ENCODE data around the gene LRRC8D.

LRRC8D gene

DNA sequence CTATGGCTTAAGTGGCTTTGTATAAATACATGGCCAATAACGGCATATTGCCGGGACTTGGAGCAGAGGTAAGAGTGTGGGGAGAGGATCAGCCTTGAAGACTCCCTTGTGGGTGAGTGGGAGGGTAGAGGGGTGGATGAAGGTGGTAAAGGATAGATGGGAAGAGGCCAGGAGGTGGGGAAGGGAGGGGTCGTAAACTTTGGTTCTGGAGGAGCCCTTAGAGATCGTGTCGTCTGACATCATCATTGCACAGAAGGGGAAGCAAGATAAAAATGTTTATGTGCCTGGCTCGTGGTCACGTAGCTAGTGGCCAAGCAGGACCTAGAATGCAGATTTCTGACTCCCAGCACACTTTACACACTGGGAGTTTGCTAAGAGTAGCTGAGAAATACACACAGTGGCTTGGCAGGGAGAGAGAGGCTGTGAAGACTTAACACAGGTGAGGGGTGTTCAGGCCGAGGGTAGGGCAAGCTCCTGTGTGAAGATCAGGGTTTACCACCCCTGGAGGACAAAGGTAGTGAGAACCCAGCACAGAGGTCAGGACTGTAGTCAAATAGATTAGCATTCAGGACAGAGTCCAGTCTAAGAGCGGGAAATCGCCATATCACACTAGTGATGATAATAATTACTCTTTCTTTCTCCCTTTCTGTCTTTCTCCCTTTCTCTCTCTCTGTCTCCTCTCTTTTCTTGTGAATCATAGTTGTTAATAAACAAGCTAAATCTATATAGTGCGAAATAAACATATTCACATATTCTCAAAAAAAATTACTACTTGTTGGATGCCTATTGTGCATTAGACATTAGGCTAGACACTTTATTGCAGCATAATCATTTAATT lies 75.5 kb downstream of the LRRC8D start:
- no peak for DNase-seq (ENCODE audit: low spot score)

DNA sequence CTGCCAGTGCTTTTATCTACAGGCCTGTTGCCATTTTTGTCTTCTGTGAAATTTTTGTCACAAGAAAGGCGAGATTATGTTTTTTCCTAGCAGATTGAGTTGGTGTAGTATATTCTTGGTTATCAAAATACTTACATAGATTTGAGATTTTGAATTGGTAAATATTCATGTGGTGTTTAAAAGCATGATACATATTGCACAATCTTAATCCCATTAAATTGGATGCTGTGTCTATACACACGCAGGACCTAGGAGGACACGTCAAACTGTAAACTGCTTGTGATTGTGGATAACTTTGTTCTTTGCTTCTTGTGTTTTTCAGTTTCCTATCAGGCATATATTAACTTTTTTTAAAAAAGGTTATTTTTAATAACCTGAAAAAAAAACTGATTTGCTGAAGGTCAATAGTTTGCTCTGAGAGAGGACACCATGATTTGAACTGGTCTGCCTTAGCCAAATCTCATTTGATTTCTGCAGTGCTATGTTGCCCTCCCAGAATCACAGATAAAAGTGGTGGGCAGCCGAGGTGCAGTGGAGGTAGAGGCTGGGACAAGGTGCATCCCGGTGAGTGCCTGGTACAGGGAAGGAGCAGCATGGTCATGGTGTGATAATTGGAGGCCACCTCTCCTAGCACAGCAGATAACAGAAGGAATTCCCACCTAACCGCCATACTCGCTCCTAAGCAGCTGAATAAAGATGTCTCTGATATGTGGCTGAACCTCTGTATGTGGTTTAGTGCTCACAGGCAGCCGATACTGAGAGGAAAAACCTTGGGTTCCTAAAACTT lies 76.7 kb downstream of the LRRC8D start:
- no peak for DNase-seq (ENCODE audit: low spot score)

DNA sequence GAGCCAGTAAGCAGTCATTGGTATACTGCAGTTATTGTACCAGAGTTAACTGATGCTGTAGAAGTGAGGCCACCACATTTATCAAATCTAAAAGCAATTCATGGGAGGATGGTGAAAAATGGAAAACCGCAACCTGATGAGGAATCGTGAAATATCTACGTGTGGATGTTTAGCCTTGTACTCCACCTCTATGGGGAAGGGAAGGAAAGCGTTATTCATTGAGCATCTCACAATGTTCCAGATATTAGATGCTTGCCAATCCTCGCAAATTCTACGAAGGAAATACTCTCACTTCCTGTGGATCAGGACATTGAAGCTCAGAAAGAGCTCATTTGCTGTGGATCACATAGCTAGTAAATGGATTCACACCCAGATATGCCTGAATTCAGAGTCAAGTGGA lies 77.3 kb downstream of the LRRC8D start:
- no peak for DNase-seq (ENCODE audit: low spot score)

DNA sequence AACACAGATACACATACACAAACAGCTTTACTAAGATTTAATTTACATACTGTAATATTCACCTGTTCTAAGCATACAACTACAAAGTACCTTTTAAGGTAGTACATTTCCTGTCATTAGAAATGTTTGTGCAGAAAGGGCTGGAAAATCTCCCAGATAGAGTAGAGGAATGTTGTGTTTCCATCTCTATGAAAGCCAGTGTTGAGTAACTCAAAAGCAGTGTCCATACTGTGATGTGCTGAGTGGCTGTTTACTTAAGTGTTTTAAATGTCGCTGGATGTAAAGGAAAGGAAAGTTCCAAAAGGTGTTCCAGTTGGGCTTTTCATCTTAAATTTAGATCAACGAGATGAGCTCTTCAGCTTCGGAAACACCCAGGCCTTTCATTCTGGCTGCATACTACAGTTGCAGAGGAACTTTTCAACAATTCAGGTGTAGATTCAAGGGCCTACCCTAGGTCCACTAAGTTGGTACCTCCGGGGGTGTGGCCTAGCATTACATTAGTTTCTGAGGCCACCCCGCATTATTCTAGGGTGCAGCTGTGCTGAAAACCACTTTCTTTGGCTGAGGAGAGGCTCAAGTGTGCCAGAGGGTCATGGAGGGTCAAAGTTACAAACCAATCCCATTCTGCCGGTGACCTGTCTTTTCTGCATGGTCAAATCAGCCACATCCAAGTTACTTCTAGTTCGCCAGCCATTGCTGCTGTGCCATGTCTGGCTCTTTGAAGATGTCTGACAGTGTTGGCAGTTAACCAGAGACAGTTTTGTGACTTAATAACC lies 78.1 kb downstream of the LRRC8D start:
- DNase-seq (ENCODE audit: low spot score), result no peak

DNA sequence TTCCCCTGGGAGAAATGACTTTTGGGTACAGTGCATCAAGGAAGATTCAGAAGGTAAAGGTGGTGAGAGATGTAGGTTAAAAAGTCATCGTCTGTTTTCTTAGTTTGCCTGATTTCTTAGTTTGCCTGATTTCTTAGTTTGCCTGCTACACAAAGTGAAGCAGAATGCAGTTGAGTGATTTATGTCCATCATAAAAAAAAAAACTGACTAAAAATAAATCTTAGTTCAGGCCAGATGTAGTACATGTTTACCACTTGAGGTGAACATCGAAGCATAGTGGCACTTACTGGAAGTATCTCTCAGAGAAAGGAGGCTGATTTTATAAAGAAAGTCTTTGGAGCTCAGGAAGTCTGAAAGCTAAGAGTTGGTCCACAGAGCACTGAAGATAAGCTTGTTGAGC lies 79.5 kb downstream of the LRRC8D start:
- no peak for DNase-seq (ENCODE audit: low spot score)

DNA sequence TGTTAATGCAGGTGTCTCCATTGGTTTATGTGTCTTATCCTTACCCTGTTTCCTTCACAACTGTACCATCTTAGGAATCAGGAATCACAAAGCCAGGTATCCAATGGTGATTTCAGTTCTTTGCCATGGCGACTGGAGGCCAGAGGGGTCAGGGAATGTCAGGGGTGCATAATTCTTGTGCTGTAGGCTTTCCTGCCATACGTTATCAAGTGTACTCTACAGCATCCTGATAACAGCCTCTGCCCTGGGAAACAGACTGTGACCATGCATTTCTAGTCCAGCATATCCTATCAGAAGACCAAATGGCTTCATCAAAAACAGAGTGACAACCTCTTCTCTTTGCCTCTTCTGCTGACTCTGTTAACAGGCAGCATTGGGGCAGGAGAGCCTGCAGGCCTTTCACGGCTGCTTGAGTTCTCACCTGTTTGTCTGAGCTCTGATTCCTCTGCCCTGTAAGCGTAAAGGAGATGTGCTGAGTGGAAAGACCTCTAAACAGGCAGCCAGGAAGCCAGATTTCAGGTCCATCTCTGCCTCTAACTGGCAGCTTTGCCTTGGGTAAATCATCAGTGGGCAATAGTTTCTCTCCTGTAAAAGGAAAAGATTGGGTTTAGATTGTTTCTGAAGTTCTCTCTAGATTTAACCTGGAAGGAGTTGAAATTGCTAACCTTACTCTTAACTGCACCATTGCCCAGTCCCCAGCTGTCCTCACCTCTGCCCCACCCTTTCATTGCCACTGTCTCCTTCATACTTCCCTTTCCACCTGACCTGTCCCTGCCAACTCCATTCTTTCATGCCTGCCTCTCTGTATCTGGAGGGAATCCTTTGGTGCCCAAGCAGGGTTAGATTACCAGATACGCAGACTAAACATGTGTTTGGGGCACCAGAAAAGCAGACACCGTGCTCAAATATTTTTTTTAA lies 80.2 kb downstream of the LRRC8D start:
- no peak for DNase-seq (ENCODE audit: low spot score)

DNA sequence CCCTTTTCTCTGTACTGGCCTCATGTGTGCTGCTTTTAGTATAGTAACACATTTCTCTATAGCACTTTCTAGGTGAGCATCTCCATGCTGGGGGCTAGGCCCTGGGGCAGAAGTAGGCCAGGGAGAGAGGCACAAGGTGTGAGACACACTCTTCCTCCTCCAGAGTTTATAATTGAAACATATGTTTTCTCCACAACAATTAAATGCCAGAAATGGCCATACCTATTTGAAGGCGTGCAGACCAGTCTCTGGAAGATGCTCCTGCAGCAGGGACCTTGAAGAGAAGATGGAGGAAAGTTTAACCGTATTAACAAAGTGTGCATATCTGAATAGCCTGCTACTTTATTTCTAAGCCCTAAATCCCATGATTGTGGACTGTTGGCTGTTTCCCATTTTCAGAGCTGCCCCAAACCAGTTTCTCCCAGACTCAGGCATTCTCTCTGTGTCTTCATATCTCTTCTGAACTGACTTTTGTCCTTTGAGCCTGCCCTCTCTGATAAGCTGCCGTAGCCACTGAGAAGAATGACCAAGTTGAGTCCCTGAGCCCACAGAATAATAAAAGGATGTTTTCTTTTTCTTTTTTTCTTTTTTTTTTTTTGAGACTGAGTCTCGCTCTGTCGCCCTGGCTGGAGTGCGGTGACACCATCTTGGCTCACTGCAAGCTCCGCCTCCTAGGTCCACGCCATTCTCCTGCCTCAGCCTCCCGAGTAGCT lies 81.3 kb downstream of the LRRC8D start:
- no peak for DNase-seq (ENCODE audit: low spot score)

DNA sequence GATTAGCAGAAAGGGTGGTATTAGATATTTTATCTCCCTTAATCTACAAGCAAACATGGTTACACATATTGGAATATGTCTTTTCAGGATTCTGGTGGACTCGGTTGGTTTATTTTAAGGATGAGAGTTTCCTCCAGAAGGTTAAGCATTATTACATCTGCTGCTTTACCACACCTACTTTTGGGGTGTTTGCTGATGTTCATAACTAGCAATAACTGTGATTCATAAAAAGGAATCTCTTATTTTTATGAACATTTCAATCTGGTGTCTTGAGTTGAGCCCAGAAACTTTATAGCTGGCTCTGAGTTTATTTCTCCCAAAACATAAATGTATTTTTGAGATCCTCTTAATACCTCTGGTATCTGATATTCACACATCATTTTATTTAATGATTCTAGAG lies 82.7 kb downstream of the LRRC8D start:
- no peak for DNase-seq (ENCODE audit: low spot score)

DNA sequence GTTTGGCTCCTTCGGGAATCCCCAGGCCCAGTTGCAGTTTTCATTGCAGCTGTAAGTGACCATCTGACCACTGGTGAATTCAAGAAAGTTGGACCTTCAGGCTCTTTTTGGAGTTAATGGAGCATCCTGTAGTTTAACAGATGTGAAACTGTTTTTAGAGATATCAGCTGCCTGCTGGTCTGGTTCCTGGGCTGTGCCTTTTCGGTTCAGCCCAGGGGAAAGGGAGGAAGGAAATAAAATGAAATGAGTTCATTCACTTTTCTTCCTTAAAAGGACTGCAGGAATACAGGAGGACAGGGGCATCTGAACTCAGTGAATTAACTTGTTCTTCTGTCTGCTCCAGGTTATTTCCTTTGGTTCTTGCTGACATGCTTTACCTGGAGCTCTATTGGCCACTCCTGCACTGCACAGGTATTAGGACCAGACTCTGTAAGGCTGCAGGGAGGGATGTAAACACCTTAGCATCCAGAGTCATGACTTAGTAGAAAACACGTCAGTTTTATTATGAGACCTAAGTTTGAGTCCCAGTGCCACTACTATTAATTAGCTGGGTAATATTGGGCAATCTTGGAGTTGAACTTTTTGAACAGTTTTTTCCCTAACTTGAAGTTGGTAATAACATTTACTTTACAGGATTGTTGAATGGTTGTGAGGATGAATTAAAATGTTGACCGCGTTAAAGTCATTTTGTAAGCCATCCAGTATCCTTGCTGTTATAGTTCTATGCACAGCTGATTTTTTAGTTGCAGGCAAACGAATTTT lies 83.6 kb downstream of the LRRC8D start:
- DNase-seq (ENCODE audit: low spot score), result no peak

DNA sequence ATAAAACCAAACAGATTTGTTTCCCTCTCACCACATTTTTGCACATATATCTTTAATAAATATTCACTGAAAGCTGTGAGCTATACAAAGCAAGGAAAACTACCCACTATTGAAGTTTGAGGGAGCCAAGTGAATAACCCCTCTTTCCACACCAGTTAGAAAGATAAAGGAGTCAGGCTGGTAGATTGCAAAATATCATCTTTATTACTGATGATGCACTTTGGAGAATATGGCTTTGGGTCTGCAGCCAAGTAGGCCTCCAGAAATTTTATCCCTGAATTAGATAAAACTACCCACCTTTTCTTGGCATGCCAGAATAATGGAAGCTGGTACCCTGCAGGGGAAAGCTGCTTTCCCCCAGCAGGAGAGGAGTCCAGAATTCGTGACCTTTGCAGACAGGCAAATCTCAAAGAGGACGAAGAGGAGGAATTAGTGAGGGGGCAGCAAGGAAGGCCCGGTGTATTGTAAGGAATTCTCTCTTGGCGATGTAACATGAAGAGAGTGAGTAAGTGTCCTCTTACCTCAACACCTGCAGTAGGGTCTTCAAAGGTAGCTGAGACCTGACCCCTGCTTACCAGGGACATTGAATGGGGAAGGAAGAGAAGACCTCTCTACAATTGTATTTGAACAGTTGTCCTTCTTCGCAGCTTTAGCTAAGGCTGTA lies 84.7 kb downstream of the LRRC8D start:
- no peak for DNase-seq (ENCODE audit: low spot score)

DNA sequence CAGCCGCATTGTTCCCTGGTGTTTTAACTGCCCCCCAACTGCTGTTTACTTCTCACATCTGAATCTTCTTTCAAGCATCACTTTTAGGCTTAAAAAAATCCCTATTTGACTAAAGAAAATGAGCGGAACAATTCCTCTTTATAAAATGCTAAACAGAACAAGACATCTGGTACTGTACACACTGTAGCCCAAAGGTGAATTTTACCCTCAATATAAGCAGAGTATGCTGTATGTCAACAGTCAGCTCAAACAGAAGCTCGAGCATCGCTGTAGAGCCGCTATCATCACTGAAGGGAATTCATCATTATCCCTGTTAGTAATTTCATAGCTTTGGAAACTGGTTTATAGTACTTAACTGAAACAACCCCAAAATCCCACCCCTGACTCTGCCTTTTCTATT lies 85.3 kb downstream of the LRRC8D start:
- DNase-seq (ENCODE audit: low spot score), result no peak

DNA sequence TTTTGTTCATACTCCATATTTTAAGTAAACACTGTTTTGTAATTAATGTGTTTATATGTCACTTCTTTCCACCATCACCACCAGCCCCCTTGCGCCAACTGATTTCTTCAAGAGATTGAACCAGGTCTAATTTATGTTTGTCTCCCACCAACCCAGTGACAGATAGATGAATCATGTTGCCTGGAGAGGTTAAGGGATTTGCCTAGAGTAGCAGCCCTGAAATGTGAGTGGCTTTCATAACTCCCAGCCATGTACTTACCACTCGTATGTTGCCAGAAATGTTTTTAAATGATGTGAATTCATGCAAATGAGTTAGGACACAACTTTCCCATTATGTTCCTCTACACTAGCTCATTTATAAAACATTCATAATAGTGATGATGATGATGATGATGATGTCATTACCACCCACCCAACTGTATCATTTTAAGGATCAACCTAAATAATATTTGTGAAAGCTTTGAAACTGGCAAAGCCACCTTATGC lies 86.9 kb downstream of the LRRC8D start:
- DNase-seq (ENCODE audit: low spot score), result no peak

DNA sequence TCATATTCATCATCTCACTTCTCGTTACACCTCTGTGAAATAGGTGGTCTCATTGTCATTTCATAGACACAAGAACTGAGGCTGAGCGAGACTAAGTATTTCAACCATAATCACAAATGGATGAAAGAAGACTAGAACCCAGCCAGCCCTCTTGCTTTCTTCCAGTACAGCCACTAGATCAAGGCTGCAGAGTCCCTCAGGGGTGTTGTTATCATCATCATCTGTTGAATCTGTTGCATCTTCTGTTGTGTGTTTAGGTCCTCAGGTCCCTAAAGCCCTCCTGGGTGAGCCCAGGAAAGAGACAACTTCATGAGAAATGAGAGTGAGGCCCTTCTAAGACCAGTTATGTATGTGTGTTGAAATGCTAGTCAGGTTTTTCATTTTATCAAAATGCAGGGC lies 87.4 kb downstream of the LRRC8D start:
- no peak for DNase-seq (ENCODE audit: low spot score)

DNA sequence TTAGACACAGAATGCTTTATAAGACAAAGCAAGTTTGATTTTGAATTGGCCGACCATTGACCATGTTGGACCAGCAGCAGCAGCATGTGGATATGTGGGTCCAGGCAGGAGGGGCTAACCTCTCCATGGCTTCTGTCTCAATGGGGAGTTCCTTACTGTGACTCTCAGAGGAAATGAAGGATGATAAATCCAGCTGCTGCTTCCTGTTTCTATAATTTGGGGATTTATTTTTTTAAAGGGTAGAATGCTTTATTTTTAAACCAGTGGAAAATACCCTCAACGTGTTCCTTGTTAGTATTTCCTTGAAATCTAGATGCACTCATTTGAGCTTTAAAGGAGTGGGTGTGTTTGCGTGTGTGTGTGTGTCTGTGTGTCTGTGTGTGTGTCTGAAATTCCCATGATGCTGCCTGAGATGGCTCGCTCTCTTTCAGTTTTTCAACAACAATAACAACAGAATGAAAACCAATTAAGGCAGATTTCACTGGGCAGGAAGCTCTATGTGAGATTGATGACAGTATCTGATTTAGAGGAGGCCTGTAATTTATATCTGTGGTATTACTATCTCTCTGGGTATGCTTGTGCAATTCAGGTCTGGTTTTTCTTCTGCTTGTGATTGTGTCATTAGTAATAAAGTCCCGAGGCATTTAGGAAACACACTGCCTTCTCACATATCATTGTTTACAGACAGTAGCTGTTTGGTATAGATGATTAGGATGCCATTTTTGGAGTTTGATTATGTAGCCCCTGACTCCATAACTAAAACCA lies 88.0 kb downstream of the LRRC8D start:
- DNase-seq (ENCODE audit: low spot score), result no peak

DNA sequence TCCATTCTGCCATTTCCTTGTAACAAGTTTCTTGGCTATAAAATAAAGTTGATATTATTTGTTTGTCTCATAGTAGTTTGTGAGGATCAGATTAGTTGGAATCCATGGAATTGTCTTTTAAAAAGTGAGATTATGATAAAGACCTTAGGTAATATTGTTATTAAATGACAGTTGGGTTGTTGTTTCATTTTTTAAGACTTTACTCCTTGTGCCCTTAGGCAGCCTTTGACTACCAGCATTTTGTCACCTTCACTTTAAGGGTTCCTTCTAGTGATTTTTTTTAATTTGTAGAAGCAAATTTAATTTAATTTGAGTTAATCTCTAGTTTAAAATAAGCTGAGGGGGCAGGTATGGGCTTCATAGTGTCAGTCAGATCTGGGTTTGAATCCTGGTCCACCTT lies 89.4 kb downstream of the LRRC8D start:
- DNase-seq (ENCODE audit: low spot score), result no peak

DNA sequence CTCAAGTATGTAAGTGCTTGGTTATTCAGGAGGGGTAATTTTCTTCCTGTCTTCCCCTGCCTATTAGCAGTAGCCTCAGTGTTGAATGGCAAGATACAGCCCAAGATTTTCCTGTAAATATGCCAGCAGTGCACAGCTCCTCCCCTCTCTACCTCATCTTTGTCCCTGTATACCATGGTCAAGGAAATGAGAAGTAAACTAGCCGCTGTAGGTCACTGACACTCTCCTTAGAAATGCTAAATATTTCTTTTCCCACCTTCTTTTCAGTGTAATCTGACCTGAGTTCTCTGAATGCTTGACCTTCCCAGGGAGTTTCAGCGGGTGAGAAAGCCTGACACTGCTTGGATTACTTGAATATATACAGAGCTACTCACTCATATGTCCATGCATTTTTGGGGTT lies 89.9 kb downstream of the LRRC8D start:
- no peak for DNase-seq (ENCODE audit: low spot score)

DNA sequence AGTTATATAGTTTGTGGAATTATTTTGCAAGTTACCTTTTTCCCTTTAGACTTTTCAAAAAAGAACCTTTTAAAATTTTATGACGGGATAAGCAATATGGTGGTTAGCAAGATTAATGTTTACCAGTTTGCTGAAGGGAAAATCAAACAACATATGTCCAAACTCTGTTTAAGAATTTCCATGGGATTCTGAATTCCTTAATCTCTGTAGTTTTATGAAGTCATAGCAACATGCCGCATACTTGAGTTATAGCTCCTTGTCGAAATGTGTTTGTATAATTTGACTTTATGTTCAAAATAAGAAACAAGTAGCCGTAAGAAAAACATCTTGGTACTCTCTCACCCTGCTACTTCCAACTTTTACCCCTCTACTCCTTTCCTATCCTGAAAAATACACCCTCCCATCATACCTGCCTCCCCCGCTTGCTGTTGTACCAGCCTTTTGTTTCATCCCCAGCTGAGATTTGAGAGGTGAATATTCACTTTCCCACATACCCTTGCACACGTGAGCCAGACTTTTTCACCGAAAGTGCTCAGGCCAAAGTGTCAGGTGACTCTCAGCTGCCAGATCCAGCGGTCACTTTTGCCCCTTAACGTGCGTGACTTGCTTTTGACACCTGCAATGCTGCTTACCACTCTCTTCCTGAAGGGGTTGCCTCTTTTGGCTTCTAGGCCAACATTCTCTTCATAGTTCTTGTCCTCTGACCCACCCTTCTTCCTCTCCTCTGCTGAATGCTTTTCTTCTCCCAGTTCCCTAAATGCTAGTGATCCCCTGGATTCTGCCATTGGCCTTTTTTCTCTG lies 90.6 kb downstream of the LRRC8D start:
- DNase-seq (ENCODE audit: low spot score), result no peak

DNA sequence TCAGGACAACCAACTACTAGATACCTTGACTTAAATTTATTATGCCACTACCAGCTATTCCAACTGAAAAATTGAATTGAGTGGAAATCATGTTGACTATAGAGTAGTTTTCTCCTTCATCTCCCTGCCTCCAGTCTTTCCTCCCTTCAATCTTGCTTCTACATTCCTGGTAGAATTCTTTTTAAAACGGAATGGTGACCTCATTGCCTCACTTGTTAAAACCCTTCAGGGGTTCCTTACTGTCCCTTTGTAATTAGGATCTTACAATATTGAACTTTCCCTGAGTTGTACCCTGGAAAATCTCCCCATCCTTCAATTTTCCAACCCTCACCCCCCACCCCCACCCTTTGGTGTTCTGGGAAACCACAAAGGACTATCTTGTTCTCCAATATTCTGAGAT lies 91.2 kb downstream of the LRRC8D start:
- no peak for DNase-seq (ENCODE audit: low spot score)

Data from ecto neural progenitor cell (in vitro differentiated cells).